ENCODE results near the gene NPR1.
"Not testable (repeated sequence)": the region's sequence is repeated elsewhere in the genome, so short reads cannot be mapped to it uniquely, and the experiment has no call there.

The NPR1 gene

DNA sequence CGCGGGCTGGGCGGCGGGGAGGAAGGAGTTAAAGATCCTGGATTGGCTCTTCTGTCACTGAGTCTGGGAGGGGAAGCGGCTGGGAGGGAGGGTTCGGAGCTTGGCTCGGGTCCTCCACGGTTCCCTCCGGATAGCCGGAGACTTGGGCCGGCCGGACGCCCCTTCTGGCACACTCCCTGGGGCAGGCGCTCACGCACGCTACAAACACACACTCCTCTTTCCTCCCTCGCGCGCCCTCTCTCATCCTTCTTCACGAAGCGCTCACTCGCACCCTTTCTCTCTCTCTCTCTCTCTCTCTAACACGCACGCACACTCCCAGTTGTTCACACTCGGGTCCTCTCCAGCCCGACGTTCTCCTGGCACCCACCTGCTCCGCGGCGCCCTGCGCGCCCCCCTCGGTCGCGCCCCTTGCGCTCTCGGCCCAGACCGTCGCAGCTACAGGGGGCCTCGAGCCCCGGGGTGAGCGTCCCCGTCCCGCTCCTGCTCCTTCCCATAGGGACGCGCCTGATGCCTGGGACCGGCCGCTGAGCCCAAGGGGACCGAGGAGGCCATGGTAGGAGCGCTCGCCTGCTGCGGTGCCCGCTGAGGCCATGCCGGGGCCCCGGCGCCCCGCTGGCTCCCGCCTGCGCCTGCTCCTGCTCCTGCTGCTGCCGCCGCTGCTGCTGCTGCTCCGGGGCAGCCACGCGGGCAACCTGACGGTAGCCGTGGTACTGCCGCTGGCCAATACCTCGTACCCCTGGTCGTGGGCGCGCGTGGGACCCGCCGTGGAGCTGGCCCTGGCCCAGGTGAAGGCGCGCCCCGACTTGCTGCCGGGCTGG, at the start of gene NPR1:
Gene NPR1 (plus strand): TSS at position 170 of the 818 bp plus-strand sequence. CDS start 421 bp downstream, at position 591.
- peak; percentile 38 for DNase-seq

DNA sequence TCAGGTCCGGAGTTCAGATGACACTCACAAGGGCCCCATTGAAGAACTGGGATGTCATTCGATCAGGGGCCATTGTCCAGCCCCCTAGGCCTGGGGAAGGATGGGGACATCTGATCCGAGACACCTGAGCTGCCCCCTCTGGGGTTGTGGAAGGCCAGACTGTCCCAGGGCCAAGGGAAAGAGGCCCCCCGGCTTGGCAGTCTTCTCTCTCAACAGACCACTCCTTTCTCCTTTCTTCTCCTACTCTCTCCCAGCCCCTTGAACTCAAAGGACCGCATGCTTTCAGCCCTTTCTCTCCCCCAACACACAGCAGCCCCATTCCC, 49.2 kb upstream of the NPR1 start:
- DNase-seq = no peak

DNA sequence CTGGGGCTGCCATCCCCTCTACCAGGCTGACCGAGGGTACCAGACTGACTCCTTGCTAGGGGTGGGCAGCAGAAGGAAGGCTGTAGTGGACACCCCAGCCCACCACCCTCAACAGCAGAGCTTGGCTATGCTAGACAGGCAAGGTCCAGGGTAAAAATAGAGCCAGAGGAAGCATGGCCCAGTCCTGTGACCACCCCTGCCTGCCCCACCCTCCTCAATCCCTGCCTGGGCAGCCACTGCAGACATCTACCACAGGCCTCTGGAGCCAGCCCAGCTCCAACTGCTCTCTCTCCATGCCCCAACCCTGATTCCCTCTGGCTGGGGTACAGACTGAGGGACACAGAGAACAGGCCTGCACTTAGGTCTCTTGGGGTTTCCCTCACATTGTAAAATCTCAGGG, 48.5 kb upstream of the NPR1 start:
- no peak for DNase-seq

DNA sequence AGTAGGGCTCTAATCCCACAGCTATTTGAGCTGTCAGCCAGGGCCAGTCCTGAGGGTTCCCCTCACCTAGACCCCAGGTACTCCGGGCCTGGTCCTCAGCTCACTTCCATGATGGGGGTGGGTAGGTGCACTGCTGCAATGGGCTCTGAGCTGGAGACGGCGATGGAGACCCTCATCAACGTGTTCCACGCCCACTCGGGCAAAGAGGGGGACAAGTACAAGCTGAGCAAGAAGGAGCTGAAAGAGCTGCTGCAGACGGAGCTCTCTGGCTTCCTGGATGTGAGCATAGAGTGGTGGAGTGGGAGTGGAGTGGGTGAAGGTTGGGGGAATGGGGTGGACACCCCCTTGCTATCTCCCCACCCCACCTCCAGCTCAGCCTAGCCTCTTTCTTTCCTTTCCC, 48.1 kb upstream of the NPR1 start:
- no peak for DNase-seq

DNA sequence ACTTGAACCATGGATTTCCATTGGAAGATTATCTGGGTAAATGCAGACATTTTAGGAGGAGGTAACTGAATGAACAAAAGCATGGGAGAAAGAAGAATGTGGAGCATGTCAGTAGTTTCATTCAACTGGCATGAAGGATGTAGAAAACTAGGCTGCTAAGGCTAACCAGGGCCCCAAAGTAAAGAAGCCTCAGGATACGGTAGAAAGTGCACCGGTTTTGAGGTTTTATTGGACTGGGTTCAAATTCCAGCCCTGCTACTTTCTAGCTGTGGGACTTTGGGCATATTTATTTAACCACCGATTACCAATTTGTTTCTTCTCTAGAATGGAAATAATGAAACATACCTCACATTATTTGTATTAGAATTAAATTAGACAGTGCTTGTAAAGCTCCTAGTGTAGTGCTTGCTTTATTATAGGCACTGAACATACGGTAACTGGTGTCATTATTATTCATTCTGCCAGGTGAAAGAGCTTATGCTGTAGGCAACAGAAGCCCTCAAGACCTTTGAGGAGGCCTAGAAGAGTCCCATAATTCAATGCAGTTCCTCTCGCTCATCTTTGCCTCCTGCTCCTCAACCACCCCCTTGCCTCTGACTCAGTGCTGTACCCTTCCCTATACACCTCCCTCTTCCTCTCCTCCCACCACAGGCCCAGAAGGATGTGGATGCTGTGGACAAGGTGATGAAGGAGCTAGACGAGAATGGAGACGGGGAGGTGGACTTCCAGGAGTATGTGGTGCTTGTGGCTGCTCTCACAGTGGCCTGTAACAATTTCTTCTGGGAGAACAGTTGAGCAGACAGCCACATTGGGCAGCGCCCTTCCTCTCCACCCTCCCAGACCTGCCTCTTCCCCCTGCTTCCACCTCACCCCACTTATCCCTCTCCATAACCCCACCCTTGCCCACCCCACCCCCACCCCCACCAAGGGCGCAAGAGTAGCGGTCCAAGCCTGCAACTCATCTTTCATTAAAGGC, 47.2 kb upstream of the NPR1 start:
- DNase-seq = no peak

DNA sequence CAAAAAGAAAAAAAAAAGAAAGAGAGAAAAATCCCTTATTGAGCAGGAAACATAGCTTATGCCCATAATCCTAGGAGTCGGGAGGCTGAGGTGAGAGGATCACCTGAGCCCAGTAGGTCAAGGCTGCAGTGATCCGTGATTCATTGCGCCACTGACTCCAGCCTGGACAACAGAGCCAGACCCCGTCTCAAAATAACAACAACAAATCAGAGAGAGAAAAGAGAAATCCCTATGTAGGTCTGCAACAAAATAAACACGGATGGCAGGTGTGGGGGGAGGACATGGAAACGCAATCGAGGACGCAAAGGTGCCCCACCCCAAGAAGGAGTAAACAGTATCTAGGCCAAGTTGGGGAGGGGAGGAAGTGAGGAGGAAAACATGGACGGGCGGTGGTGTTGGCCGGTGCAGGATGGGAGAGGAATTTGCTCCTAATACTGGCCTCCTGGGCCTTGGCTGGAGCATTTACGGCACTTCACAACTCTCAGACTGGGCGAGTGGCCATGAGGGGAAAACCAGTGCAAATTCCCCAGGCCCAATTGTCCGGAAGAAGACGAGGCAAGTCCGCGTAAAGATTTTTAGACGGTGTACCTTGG, 45.2 kb upstream of the NPR1 start:
- DNase-seq = no peak

DNA sequence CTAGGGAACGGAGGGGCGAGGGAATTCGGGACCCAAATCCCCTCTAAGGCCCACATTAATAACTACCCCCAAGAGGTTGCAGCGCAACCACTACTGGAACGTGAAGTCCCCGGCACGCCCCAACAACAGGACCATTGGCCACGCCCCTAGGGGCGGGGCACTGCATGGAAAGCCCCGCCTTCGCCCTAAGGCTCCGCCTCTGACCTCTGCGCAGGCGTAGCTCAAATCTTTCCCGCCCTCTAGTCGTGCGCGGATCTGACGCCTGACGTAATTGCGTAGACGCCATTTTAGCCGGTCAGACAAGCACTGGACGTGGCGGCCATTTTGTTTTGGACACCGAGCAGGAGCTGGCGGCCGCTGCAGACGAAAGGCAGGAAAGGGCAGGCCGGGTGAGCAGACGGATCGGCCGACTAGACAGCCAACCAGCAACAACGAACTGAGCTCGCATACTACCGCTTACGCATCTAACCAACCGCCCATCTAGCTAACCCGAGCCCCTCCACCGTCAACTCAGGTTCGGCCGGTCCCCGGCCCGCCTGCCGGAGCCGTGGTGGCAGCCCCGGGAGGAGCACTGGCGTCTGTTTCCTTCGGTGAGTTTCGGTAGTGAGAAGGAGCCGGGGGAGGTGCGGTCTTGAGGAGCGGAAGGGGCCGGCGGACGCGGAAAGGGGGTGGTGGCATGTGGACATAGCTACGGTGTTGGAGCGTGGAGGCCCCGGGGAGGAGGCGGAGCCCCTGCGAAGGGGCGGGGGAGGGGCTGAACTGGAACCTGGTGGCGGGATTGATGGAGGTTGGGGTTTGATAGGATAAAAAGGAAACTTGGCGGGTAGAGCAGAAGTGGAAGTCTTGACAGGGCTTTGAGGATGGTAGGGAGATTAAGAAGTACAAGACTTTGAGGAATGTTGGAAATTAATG, 44.5 kb upstream of the NPR1 start, which contains the start of gene CHTOP:
Gene CHTOP (plus strand): TSS at position 313 of the 912 bp plus-strand sequence. CDS start 2,523 bp downstream, outside the sequence.
- DNase-seq = peak; percentile 97

DNA sequence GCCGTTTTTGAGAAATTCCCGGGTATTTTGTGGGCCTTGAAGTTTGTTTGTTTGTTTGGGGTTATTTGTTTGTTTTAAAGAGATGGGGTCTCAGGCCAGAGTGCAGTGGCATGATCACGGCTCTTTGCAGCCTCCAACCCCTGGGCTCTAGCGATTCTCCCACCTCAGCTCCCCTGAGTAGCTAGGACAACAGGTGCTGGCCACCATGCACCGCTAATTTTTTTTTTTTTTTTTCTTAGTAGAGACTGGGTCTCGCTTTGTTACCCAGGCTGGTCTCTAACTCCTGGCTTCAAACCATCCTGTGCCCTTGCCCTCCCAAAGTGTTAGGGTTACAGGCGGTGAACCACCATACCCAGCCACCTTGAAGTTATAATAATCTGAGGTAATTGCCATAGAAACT, 42.6 kb upstream of the NPR1 start:
- DNase-seq = no peak

DNA sequence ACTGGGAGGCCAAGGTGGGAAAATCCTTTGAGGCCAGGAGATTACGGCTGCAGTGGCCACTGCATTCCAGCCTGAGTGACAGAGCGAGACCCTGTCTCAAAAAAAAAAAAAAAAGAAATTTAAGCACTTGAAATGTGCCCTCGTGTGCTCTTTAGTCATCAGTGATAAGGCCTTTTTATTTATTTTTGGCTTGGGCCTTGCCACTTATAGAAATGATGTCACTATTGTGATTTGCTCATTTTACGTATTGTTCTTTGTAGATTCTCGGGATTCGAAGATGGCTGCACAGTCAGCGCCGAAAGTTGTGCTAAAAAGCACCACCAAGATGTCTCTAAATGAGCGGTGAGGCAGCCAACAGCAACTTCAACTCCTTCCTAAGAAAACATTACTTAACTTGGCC, 42.2 kb upstream of the NPR1 start:
- DNase-seq = no peak

DNA sequence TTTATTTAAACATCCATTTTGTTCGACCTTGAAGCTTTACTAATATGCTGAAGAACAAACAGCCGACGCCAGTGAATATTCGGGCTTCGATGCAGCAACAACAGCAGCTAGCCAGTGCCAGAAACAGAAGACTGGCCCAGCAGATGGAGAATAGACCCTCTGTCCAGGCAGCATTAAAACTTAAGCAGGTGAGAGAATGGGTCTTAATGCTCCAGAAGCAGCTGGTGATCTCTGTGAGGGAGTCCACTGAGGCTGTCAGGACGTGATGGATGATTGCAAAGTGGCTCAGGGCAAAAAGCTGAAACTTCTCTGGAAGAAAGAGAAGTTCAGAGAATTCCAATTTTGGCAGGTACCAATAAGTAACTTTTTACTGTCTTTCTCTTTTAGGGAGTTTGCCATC, 40.2 kb upstream of the NPR1 start:
- DNase-seq = no peak

DNA sequence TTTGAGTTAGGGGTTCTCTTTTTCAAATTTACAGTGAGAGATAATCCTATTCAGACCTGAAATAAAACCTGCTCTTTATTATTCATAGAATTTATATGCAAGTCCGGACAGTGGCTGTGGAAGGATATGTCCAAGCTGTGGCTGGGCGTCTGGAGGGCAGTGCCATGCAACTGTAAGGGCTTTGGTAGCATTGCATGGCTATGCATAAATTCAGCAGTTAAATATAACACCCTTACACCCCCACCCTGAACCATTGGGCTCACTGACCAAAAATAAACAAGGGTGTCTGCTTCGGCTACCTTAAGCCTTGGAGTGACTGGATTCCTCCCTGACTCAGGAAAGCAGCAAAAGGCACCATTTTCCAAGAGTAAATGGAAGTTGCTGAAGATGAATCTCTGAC, 39.2 kb upstream of the NPR1 start:
- no peak for DNase-seq

DNA sequence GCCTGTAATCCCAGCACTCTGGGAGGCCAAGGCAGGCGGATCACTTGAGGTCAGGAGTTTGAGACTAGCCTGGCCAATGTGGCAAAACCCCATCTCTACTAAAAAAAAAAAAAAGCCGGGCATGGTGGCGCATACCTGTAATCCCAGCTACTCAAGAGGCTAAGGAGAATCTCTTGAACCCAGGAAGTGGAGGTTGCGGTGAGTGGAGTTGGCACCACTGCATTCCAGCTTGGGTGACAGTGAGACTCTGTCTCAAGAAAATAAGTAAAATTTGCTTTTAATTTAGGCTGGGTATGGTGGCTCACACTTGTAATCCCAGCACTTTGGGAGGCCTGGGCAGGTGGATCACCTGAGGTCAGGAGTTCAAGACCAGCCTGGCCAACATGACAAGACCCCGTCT, 38.3 kb upstream of the NPR1 start:
- not testable (repeated sequence) for DNase-seq

DNA sequence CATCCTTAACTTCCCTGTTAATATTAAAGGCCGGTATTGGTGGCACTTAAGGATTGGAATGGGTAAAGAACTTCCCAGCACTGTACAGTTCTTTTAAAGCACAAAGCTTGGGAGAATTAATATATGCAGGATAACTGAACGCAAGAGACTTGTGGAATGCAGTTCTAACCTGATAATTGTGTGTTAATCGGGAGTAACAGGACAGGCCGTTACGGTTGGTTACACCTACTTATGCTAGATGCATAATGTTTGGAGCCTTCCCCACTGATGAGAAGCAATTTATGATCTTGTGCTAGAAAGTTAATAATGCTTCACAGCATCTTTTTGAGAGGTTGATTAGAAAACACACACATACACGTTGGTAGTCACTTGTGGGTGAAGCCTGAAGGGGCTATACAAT, 37.6 kb upstream of the NPR1 start:
- no peak for DNase-seq

DNA sequence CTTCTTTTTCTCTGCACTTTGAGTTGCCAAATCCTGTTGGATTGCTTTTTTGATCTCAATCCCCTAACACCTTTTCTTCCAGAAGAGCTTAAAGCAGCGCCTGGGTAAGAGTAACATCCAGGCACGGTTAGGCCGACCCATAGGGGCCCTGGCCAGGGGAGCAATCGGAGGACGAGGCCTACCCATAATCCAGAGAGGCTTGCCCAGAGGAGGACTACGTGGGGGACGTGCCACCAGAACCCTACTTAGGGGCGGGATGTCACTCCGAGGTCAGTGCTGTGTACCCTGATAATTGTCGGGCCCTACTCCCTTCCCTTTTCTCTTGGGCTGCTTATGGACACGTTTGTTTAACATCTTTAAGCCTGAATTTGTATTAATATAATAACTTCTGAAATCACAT, 36.3 kb upstream of the NPR1 start:
- DNase-seq = no peak

DNA sequence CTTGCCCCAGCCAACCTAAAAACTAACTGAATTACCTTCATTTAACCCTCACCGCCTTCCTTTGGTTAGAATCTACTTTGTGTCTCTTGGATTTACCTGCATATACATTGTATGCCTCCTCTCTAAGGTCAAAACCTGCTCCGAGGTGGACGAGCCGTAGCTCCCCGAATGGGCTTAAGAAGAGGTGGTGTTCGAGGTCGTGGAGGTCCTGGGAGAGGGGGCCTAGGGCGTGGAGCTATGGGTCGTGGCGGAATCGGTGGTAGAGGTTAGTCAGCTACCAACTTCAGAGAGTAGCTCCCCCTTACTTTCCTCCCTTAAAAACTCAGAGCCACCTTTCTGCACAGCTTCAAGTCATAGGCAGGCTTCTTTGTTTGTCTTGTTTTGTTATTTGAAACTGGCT, 35.4 kb upstream of the NPR1 start:
- DNase-seq = no peak

DNA sequence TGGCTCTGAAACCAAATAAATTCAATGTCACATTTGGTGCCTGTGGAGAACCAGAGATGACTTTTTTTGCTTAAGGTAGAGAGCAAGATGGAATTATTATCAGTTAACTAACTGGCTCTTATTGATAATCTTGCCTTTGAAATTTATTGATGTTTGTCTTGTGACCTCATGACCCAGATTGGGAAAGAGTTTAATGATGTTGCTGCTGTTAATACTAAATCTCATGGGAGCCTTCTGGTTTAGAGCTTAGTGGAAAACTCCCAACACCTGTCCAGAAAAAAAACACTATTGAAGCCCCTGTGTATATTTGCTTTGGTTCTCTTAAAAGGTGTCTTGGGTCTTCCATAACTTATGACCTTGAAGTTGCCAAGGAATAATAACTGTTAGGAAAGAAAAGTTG, 34.7 kb upstream of the NPR1 start:
- no peak for DNase-seq

DNA sequence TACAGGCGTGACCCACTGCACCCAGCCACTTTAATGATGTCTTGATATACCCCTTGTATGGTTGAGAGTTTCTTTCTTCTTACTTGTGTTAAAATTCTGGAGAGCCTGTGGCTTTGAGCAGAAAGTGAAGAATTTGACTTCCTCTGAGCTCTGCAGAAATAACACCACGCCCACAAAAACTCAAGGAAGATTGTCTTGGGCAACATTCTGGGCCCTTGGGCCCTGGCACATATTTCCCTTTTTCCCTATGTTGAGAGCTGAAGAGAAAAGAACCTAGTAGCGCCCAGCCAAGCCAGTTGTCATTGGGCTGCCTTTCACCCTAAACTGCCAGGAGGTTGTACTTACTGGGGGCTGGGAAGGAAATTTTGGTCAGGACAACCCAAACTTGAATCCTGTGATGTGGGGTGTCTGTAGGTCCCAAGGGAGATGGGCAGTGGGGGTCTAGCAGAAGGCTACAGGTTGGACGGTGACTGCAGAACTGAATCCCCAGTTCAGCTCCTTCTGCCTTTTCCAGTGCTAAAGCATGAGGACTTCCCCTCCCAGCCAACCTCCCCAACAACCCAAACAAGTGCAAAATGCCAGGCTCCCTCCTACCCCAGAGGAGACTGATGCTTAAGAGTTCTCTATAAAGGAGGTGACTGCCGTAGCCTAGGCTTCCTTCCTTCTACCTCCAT, 31.7 kb upstream of the NPR1 start:
- no peak for DNase-seq

DNA sequence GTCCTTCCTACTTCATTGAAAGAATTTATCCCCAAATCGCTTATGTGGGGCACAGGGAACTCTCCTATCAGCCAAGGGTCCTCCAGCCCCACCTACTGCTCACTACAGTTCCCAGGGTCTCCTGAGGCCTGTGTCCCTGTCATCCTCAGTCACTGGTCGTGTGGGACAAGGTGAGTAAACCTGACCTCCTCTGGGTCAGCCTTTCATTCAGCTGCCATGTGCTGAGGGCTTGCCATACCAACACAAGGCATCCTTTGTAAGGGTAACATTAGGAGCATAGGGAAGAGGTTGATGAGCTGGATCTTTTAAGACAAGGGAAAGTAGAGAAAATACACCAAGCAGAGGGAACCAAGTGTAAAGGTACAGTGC, 31.2 kb upstream of the NPR1 start:
- DNase-seq = no peak

DNA sequence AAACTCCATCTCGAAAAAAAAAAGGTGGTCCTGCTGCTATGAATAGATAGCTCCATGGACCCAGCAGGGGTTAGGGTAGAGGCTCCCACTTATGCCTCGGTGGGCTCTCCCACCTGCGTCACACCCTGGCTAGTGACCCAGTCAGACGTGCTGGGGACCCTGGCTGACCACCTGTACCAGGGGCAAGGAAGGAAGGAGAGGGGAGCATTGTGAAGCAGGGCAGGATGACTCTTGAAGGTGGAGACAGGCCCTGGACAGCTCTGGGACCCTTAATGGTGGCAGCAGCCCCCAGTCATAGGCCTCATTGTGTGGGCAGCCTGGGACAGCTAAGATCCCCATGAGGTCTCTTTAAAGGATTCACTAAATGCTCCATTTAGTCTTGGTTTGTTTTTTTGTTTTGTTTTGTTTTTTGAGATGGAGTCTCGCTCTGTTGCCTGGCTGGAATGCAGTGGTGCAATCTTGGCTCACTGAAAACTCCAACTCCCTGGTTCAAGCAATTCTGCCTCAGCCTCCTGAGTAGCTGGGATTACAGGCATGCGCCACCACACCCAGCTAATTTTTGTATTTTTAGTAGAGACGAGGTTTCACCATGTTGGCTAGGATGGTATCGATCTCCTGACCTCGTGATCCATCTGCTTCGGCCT, 30.4 kb upstream of the NPR1 start:
- no peak for DNase-seq

DNA sequence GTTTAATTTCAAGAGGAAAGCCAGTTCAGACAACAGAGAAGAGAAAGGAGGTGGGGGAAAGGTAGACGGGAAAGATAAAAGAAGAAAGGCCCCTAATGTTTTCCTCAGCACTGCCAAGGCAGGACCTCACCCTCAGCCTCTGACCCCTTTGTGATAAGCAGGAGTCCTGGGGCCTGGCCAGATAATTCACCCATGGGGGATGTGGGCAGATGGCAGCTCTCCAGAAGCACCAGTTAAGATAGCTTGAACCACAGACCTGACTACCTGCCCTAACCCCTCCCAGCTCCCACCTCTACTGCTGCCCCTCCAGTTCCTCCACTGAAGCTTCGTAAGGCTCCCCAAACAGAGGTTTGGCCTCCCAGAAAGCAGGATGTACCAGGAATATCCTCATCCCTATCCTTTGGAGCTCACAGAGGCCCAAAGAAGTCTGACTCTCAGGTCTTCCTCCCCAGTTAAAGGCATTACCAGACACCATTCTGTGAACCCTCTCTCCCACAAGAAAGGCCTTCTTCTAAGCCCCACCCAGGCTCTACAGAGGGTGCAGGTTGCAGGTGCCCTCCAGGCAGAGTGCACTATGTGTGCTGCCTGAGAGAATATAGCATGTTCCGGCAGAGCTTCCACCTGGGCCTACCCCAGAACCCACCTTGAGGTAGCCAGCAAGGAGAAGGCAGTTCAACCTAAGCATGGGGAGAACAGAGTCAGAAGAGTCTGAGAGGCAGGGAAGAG, 29.2 kb upstream of the NPR1 start:
- DNase-seq = no peak

DNA sequence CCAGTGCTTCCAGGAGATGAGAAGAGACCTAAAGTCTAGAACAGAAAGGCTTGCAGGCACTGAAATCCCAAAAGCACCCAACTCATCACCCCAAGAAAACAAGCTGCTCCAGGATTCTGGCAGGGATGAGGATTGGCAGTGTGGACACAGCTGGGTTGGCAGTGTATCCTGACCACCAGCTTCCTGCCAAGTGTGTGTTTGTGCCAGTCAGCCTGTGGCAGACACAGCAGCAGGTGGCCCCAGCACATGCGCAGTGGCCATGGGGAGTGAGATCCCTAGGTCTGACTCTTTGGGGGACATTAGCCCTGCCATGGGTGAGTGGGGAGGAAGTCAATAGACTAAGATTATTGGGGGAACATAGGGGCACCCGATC, 28.6 kb upstream of the NPR1 start:
- peak; percentile 22 for DNase-seq
